ENCODE results near the gene CTIF. TPM values are rescaled to one million over a fixed set of nuclear protein-coding genes. Genes with fewer than 3 reads are reported as not detected.

The CTIF gene
- total and polyA plus RNA-seq, 2 experiments from 2014 or later = 8.6 to 14.4 TPM

- Histone ChIP-seq H3F3A (replicated peaks; ENCODE audit: low read depth) (no peaks in the 10 kb centered on the region), H3K79me2 (replicated peaks; ENCODE audit: insufficient read depth) (peaks cover 18% of the 10 kb centered on the region), H3K9me2 (ENCODE audit: insufficient read depth) (no peaks in the 10 kb centered on the region), H3K4me2 (no peak overlapping the region), H3K4me3 (no peak overlapping the region), H3K36me3 (ENCODE audit: insufficient read depth) (no peaks in the 10 kb centered on the region), H3K4me1 (ENCODE audit: insufficient read depth) (peaks cover 5% of the 10 kb centered on the region), H3K27me3 (ENCODE audit: insufficient read depth) (no peaks in the 10 kb centered on the region), H4K20me1 (replicated peaks; ENCODE audit: insufficient read depth) (peaks cover 19% of the 10 kb centered on the region), H3K27ac (ENCODE audit: low read depth) (no peak overlapping the region), H2AFZ (no peak overlapping the region)
- Mint-ChIP-seq H3K4me3 (no peak overlapping the region), H3K27ac (no peak overlapping the region), H3K36me3 (ENCODE audit: low read depth) (no peaks in the 10 kb centered on the region), H3K4me1 (peaks cover 14% of the 10 kb centered on the region), H3K9me3 (no peaks in the 10 kb centered on the region), H3K27me3 (ENCODE audit: insufficient read depth, low read depth, poor library complexity) (peaks cover 2% of the 10 kb centered on the region)
- TF ChIP-seq NANOG (IDR thresholded peaks at IDR 0.05; ENCODE audit: borderline replicate concordance) (no peak), EZH2phosphoT487 (IDR thresholded peaks at IDR 0.05; ENCODE audit: unreplicated experiment) (no peak), CTCF (conservative IDR thresholded peaks at IDR 0.05; ENCODE audit: low read depth in 2 of 2) (no peak), JUNB (IDR thresholded peaks at IDR 0.05; ENCODE audit: unreplicated experiment) (no peak), ZNF331 (CRISPR knock-in tag; IDR thresholded peaks at IDR 0.05; ENCODE audit: low read depth) (no peak), ETS1 (IDR thresholded peaks at IDR 0.05) (no peak), POLR2AphosphoS5 (IDR thresholded peaks at IDR 0.05; ENCODE audit: low read depth) (no peak), EZH2 (IDR thresholded peaks at IDR 0.05; ENCODE audit: low read depth, unreplicated experiment) (no peak), ZNF462 (CRISPR knock-in tag; IDR thresholded peaks at IDR 0.05) (no peak), REST (IDR thresholded peaks at IDR 0.05; ENCODE audit: unreplicated experiment) (no peak), CREB1 (CRISPR knock-in tag; IDR thresholded peaks at IDR 0.05; ENCODE audit: low read depth) (no peak)
- ATAC-seq (no peak), DNase-seq (ENCODE audit: low spot score) (no peak)
Measured at GRCh38 chr18:48558248-48558647, 19.4 kb downstream of the CTIF start.
